ENCODE data around the gene MARCHF6.
"Not testable (repeated sequence)": the region's sequence is repeated elsewhere in the genome, so short reads cannot be mapped to it uniquely, and the experiment has no call there.

The MARCHF6 gene

GRCh38 chr5:10374046-10375022, 20.8 kb downstream of the MARCHF6 start:
- no peak overlapping the region for H3K27ac ChIP-seq (ENCODE audit: low read depth, low read length)

GRCh38 chr5:10375146-10375545, 21.7 kb downstream of the MARCHF6 start:
- not testable (repeated sequence) for H3K9me3 ChIP-seq (ENCODE audit: control insufficient read depth in 5 of 5, low read length in 5 of 5); H3K4me3 ChIP-seq (ENCODE audit: low read depth in 1 of 5, low read length in 5 of 5); H3K27me3 ChIP-seq (ENCODE audit: control insufficient read depth in 5 of 5, insufficient read depth in 4 of 5, low read length in 5 of 5); H3K9ac ChIP-seq (ENCODE audit: low read length in 5 of 5); H3K27ac ChIP-seq (ENCODE audit: low read depth, low read length); H3K36me3 ChIP-seq (ENCODE audit: control insufficient read depth in 5 of 5, insufficient read depth in 5 of 5, low read length in 5 of 5)
- H3K4me1 ChIP-seq (ENCODE audit: control insufficient read depth in 5 of 5, insufficient read depth in 5 of 5, low read length in 5 of 5), result peaks cover 0 to 40% (median 27%) of the 10 kb centered on the region in 5 donors

More at GRCh38 chr5:10374046-10375022, 20.8 kb downstream of the MARCHF6 start:
- peaks cover 0 to 40% (median 30%) of the 10 kb centered on the region in 5 donors for H3K4me1 ChIP-seq (ENCODE audit: control insufficient read depth in 5 of 5, insufficient read depth in 5 of 5, low read length in 5 of 5)
- no peaks in the 10 kb centered on the region for H3K9me3 ChIP-seq (ENCODE audit: control insufficient read depth in 5 of 5, low read length in 5 of 5)
- H3K4me3 ChIP-seq (ENCODE audit: low read depth in 1 of 5, low read length in 5 of 5), result no peak overlapping the region
- peaks cover 0 to 6% (median 5%) of the 10 kb centered on the region in 5 donors for H3K36me3 ChIP-seq (ENCODE audit: control insufficient read depth in 5 of 5, insufficient read depth in 5 of 5, low read length in 5 of 5)
- no peaks in the 10 kb centered on the region for H3K27me3 ChIP-seq (ENCODE audit: control insufficient read depth in 5 of 5, insufficient read depth in 4 of 5, low read length in 5 of 5)
- no peak overlapping the region for H3K9ac ChIP-seq (ENCODE audit: low read length in 5 of 5)

GRCh38 chr5:10376544-10376943, 23.0 kb downstream of the MARCHF6 start:
- Histone ChIP-seq H3K27me3 (ENCODE audit: control insufficient read depth in 5 of 5, insufficient read depth in 4 of 5, low read length in 5 of 5) (no peaks in the 10 kb centered on the region), H3K9ac (ENCODE audit: low read length in 5 of 5) (no peak overlapping the region), H3K4me3 (ENCODE audit: low read depth in 1 of 5, low read length in 5 of 5) (no peak overlapping the region), H3K9me3 (ENCODE audit: control insufficient read depth in 5 of 5, low read length in 5 of 5) (no peaks in the 10 kb centered on the region), H3K4me1 (ENCODE audit: control insufficient read depth in 5 of 5, insufficient read depth in 5 of 5, low read length in 5 of 5) (peaks cover 0 to 40% (median 27%) of the 10 kb centered on the region in 5 donors), H3K27ac (ENCODE audit: low read depth, low read length) (no peak overlapping the region), H3K36me3 (ENCODE audit: control insufficient read depth in 5 of 5, insufficient read depth in 5 of 5, low read length in 5 of 5) (peaks cover 0 to 6% (median 5%) of the 10 kb centered on the region in 5 donors)

DNA sequence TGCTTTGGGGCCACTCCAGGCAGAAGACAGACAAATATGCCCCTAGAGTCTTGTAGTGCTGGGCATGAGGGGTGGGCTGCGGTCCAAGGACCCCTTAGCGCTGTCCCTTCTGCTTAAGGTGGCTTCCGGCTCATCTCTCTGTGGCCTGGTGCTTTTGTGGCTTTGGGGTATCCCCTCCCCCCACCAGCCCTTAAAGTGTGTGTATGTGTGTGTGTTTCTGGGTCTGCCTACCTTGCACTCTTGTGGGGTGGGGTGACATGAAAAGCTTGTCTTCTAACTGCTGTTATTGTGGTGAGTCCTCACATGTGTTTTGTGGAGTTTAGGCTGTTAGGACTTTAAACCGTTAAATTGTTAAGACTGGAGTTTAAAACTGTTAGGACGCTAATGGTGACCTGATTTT, 23.6 kb downstream of the MARCHF6 start:
- no peaks in the 10 kb centered on the region for H3K27me3 ChIP-seq (ENCODE audit: control insufficient read depth in 5 of 5, insufficient read depth in 4 of 5, low read length in 5 of 5)
- peaks cover 0 to 43% (median 27%) of the 10 kb centered on the region in 5 donors for H3K4me1 ChIP-seq (ENCODE audit: control insufficient read depth in 5 of 5, insufficient read depth in 5 of 5, low read length in 5 of 5)
- H3K27ac ChIP-seq (ENCODE audit: low read depth, low read length), result no peak overlapping the region
- H3K9me3 ChIP-seq (ENCODE audit: control insufficient read depth in 5 of 5, low read length in 5 of 5), result no peaks in the 10 kb centered on the region
- H3K9ac ChIP-seq (ENCODE audit: low read length in 5 of 5), result no peak overlapping the region
- peaks cover 4 to 10% (median 7%) of the 10 kb centered on the region in 5 donors for H3K36me3 ChIP-seq (ENCODE audit: control insufficient read depth in 5 of 5, insufficient read depth in 5 of 5, low read length in 5 of 5)
- no peak overlapping the region for H3K4me3 ChIP-seq (ENCODE audit: low read depth in 1 of 5, low read length in 5 of 5)

DNA sequence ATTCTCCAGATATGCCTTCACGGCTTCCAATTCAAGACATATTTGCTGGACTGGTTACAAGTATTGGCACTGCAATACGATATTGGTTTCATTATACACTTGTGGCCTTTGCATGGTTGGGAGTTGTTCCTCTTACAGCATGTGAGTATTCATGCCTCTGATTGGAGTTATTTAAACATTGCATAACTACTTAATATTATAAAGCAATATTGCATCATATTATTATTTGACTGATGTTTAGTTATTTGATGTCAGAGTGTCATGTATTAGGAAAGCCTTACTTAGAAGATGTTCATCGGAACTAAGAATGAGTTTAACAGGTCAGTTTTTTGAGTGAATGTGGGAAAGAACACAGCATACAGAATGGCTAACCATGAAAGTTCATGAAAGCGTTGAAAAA, 28.3 kb downstream of the MARCHF6 start:
- Histone ChIP-seq H3K27ac (ENCODE audit: low read depth, low read length) (no peak overlapping the region), H3K4me1 (ENCODE audit: control insufficient read depth in 5 of 5, insufficient read depth in 5 of 5, low read length in 5 of 5) (peaks cover 0 to 15% (median 9%) of the 10 kb centered on the region in 5 donors), H3K9ac (ENCODE audit: low read length in 5 of 5) (no peak overlapping the region), H3K4me3 (ENCODE audit: low read depth in 1 of 5, low read length in 5 of 5) (no peak overlapping the region), H3K36me3 (ENCODE audit: control insufficient read depth in 5 of 5, insufficient read depth in 5 of 5, low read length in 5 of 5) (peaks cover 3 to 32% (median 23%) of the 10 kb centered on the region in 5 donors), H3K9me3 (ENCODE audit: control insufficient read depth in 5 of 5, low read length in 5 of 5) (no peaks in the 10 kb centered on the region), H3K27me3 (ENCODE audit: control insufficient read depth in 5 of 5, insufficient read depth in 4 of 5, low read length in 5 of 5) (no peaks in the 10 kb centered on the region)

DNA sequence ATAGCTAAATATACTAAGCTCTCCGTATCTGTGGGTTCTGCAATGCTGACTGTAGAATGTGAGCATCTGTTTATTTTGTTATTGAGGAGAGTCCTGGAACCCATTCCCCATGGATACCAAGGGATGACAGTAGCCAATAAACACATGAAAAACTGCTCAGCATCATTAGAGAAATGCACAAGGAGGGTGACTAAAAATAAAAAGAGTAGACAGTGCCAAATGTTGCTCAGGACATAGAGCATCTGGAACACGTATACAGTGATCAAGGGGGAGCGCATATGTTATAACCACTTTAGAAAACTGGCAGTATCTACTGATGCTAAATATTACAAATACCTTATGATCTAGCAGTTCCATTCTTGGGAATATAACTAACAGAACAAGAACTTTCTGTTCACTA, 31.0 kb downstream of the MARCHF6 start:
- Histone ChIP-seq H3K4me1 (ENCODE audit: control insufficient read depth in 5 of 5, insufficient read depth in 5 of 5, low read length in 5 of 5) (peaks cover 0 to 4% (median 0%) of the 10 kb centered on the region in 5 donors), H3K36me3 (ENCODE audit: control insufficient read depth in 5 of 5, insufficient read depth in 5 of 5, low read length in 5 of 5) (peaks cover 3 to 43% (median 35%) of the 10 kb centered on the region in 5 donors), H3K9me3 (ENCODE audit: control insufficient read depth in 5 of 5, low read length in 5 of 5) (no peaks in the 10 kb centered on the region), H3K9ac (ENCODE audit: low read length in 5 of 5) (no peak overlapping the region), H3K27ac (ENCODE audit: low read depth, low read length) (no peak overlapping the region), H3K4me3 (ENCODE audit: low read depth in 1 of 5, low read length in 5 of 5) (no peak overlapping the region), H3K27me3 (ENCODE audit: control insufficient read depth in 5 of 5, insufficient read depth in 4 of 5, low read length in 5 of 5) (no peaks in the 10 kb centered on the region)

- peaks cover 20 to 63% (median 48%) of the 10 kb centered on the region in 5 donors for H3K36me3 ChIP-seq (ENCODE audit: control insufficient read depth in 5 of 5, insufficient read depth in 5 of 5, low read length in 5 of 5)
- H3K4me3 ChIP-seq (ENCODE audit: low read depth in 1 of 5, low read length in 5 of 5), result no peak overlapping the region
- H3K27me3 ChIP-seq (ENCODE audit: control insufficient read depth in 5 of 5, insufficient read depth in 4 of 5, low read length in 5 of 5), result no peaks in the 10 kb centered on the region
- H3K27ac ChIP-seq (ENCODE audit: low read depth, low read length), result no peak overlapping the region
- no peaks in the 10 kb centered on the region for H3K4me1 ChIP-seq (ENCODE audit: control insufficient read depth in 5 of 5, insufficient read depth in 5 of 5, low read length in 5 of 5)
- no peaks in the 10 kb centered on the region for H3K9me3 ChIP-seq (ENCODE audit: control insufficient read depth in 5 of 5, low read length in 5 of 5)
- H3K9ac ChIP-seq (ENCODE audit: low read length in 5 of 5), result no peak overlapping the region
These were observed 34.2 kb downstream of the MARCHF6 start for GRCh38 chr5:10387690-10388089.

DNA sequence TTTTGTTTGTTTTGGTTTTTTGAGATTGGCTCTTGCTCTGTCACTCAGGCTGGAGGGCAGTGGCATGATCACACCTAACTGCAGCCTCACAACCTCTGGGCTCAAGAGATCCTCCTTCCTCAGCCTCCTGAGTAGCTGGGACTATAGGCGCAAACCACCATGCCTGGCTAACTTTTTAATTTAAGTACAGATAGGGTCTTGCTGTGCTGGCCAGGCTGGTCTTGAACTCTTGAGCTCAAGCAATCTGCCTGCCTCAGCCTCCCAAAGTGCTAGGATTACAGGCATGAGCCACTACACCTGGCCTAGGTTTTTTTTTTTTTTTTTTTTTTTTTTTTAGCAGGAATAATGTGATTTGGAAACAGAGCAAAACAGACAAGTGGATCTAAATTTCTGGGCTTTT, 37.6 kb downstream of the MARCHF6 start:
- H3K4me1 ChIP-seq (ENCODE audit: control insufficient read depth in 5 of 5, insufficient read depth in 5 of 5, low read length in 5 of 5), result no peaks in the 10 kb centered on the region
- H3K36me3 ChIP-seq (ENCODE audit: control insufficient read depth in 5 of 5, insufficient read depth in 5 of 5, low read length in 5 of 5), result peaks cover 37 to 76% (median 63%) of the 10 kb centered on the region in 5 donors
- no peaks in the 10 kb centered on the region for H3K9me3 ChIP-seq (ENCODE audit: control insufficient read depth in 5 of 5, low read length in 5 of 5)
- no peak overlapping the region for H3K4me3 ChIP-seq (ENCODE audit: low read depth in 1 of 5, low read length in 5 of 5)
- H3K27me3 ChIP-seq (ENCODE audit: control insufficient read depth in 5 of 5, insufficient read depth in 4 of 5, low read length in 5 of 5), result no peaks in the 10 kb centered on the region
- H3K9ac ChIP-seq (ENCODE audit: low read length in 5 of 5), result no peak overlapping the region
- H3K27ac ChIP-seq (ENCODE audit: low read depth, low read length), result no peak overlapping the region

GRCh38 chr5:10392567-10393328, 39.3 kb downstream of the MARCHF6 start:
- H3K9ac ChIP-seq (ENCODE audit: low read length in 5 of 5); H3K27ac ChIP-seq (ENCODE audit: low read depth, low read length); H3K9me3 ChIP-seq (ENCODE audit: control insufficient read depth in 5 of 5, low read length in 5 of 5); H3K4me3 ChIP-seq (ENCODE audit: low read depth in 1 of 5, low read length in 5 of 5); H3K27me3 ChIP-seq (ENCODE audit: control insufficient read depth in 5 of 5, insufficient read depth in 4 of 5, low read length in 5 of 5); H3K4me1 ChIP-seq (ENCODE audit: control insufficient read depth in 5 of 5, insufficient read depth in 5 of 5, low read length in 5 of 5): not testable (repeated sequence)
- H3K36me3 ChIP-seq (ENCODE audit: control insufficient read depth in 5 of 5, insufficient read depth in 5 of 5, low read length in 5 of 5), result peaks cover 38 to 78% (median 63%) of the 10 kb centered on the region in 5 donors

DNA sequence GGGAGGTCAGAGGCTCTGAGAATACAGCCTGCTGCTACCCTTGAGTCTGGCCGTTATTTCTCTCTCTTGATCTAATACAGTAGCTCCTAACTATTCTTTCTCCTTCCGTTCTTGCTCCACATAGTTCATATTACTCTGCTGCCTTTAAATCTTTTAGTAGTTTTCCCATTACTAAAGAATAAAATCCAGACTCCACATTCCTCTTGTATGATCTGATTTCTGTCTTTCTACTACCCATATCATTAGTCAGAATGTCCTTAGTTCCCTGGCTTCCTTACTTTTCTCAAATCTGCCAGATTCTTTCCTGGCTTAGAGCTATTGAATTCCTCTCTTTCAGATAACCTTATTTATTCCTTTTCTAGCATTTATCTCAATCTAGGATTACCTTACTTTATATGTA, 40.0 kb downstream of the MARCHF6 start:
- H3K36me3 ChIP-seq (ENCODE audit: control insufficient read depth in 5 of 5, insufficient read depth in 5 of 5, low read length in 5 of 5), result peaks cover 42 to 81% (median 63%) of the 10 kb centered on the region in 5 donors
- H3K4me1 ChIP-seq (ENCODE audit: control insufficient read depth in 5 of 5, insufficient read depth in 5 of 5, low read length in 5 of 5), result no peaks in the 10 kb centered on the region
- H3K27ac ChIP-seq (ENCODE audit: low read depth, low read length), result no peak overlapping the region
- H3K9ac ChIP-seq (ENCODE audit: low read length in 5 of 5), result peak overlapping the region in 1 of 5 donors; percentile 30
- no peaks in the 10 kb centered on the region for H3K27me3 ChIP-seq (ENCODE audit: control insufficient read depth in 5 of 5, insufficient read depth in 4 of 5, low read length in 5 of 5)
- H3K9me3 ChIP-seq (ENCODE audit: control insufficient read depth in 5 of 5, low read length in 5 of 5), result no peaks in the 10 kb centered on the region
- H3K4me3 ChIP-seq (ENCODE audit: low read depth in 1 of 5, low read length in 5 of 5), result no peak overlapping the region

Measured in subcutaneous abdominal adipose tissue (tissue), 5 donors.